Left lung (tissue), 10 donors: ENCODE results near the gene C1D. TPM values are rescaled to one million over a fixed set of nuclear protein-coding genes. Genes with fewer than 3 reads are reported as not detected.

ENCODE experiments used
- ATAC-seq: fragments of 200-7000 bp; cut with Tn5 transposase; one replicate; pipeline ENCODE4 v1.9.1; 2020; ENCODE audit warnings: moderate library complexity
- DNase-seq, 4 donors: peaks; one replicate each; pipeline ENCODE4 v3.0.0-alpha.2; 2013 to 2020
- H3K27ac ChIP-seq, 2 donors: fragments of 200-600 bp; sonication (generic) in 1 of 2; one replicate each; pipeline versions ENCODE4 v1.5.0 to v1.8.0; 2020 to 2021
- H3K27me3 ChIP-seq, 2 donors: fragments of 200-600 bp; sonication (generic) in 1 of 2; one replicate each; pipeline versions ENCODE4 v1.5.0 to v1.8.0; 2020 to 2021
- H3K36me3 ChIP-seq, 2 donors: fragments of 200-600 bp; sonication (generic) in 1 of 2; one replicate each; pipeline versions ENCODE4 v1.5.0 to v1.8.0; 2020 to 2021
- H3K4me1 ChIP-seq, 2 donors: fragments of 200-600 bp; one replicate each; pipeline ENCODE4 v1.8.0; 2021
- H3K4me3 ChIP-seq, 2 donors: fragments of 200-600 bp; sonication (generic) in 1 of 2; one replicate each; pipeline versions ENCODE4 v1.5.0 to v1.8.0; 2020 to 2021; ENCODE audit warnings: mild to moderate bottlenecking in 1 of 2
- H3K9me3 ChIP-seq, 2 donors: fragments of 200-600 bp; sonication (generic) in 1 of 2; one replicate each; pipeline versions ENCODE4 v1.5.0 to v1.8.0; 2020 to 2021
- intact Hi-C, 2 donors: fragments of 100-400 bp; cut with DNase I; formaldehyde crosslinking; loops; one replicate each; pipeline versions ENCODE4 v1.11.2 to v1.14.2; 2022
- polyA plus RNA-seq, 6 donors: library from polyadenylated mRNA; unstranded; fragments of 120-200 nt; gene quantifications; one replicate each; pipeline ENCODE4 v1.2.1, GENCODE V29; 2013; ENCODE audit not compliant: insufficient read length in 6 of 6
- total RNA-seq, 2 donors: library from RNA; stranded (reverse); fragmentation: NEBNext Ultra II Directional; extraction: Animal tissue kit (Norgen Biotek cat#: 25700); gene quantifications; one replicate each; pipeline ENCODE4 v1.2.1, GENCODE V29; 2021
- TF ChIP-seq, protein P1 (sequence below), 2 donors: fragments of 200-600 bp; sonication (generic) in 1 of 2; IDR thresholded peaks; one replicate each; pipeline versions ENCODE4 v1.5.0 to v1.8.0; 2021; ENCODE audit warnings: antibody characterized with exemption in 2 of 2
- donor health status: DM: no; HTN: yes; CAD: no.
- donor health status: DM: no; HTN: no; CAD: no.

Gene C1D
- total and polyA plus RNA-seq, 8 donors: 21.0 to 43.4 (median 38.4) TPM

DNA sequence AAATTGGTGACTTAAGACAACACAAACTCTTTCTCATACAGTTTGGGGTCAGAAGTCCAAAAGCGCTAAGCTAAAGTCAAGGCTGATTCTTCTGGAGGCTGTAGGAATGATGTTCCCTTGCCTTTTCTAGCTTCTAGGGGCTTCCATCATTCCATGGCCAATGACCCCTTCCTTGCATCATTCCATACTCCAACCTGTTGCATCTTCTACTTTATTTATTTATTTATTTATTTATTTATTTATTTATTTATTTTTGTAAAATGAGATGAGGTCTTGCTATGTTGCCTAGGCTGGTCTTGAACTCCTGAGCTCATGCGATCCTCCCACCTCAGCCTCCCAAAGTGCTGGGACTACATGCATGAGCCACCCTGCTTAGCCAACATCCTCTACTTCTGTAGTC is 44.7 kb upstream of the C1D start:
- no peak for ATAC-seq
- Histone ChIP-seq H3K27ac (no peak overlapping the region), H3K4me1 (peaks cover 0 to 3% of the 10 kb centered on the region in 2 donors), H3K9me3 (peaks cover 0 to 11% of the 10 kb centered on the region in 2 donors), H3K4me3 (no peak overlapping the region), H3K36me3 (no peaks in the 10 kb centered on the region), H3K27me3 (no peaks in the 10 kb centered on the region)
- TF ChIP-seq, protein P1, sequence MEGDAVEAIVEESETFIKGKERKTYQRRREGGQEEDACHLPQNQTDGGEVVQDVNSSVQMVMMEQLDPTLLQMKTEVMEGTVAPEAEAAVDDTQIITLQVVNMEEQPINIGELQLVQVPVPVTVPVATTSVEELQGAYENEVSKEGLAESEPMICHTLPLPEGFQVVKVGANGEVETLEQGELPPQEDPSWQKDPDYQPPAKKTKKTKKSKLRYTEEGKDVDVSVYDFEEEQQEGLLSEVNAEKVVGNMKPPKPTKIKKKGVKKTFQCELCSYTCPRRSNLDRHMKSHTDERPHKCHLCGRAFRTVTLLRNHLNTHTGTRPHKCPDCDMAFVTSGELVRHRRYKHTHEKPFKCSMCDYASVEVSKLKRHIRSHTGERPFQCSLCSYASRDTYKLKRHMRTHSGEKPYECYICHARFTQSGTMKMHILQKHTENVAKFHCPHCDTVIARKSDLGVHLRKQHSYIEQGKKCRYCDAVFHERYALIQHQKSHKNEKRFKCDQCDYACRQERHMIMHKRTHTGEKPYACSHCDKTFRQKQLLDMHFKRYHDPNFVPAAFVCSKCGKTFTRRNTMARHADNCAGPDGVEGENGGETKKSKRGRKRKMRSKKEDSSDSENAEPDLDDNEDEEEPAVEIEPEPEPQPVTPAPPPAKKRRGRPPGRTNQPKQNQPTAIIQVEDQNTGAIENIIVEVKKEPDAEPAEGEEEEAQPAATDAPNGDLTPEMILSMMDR (IDR thresholded peaks at IDR 0.05): no peak
- DNase-seq: no peak
- intact Hi-C loops: no loop called here

DNA sequence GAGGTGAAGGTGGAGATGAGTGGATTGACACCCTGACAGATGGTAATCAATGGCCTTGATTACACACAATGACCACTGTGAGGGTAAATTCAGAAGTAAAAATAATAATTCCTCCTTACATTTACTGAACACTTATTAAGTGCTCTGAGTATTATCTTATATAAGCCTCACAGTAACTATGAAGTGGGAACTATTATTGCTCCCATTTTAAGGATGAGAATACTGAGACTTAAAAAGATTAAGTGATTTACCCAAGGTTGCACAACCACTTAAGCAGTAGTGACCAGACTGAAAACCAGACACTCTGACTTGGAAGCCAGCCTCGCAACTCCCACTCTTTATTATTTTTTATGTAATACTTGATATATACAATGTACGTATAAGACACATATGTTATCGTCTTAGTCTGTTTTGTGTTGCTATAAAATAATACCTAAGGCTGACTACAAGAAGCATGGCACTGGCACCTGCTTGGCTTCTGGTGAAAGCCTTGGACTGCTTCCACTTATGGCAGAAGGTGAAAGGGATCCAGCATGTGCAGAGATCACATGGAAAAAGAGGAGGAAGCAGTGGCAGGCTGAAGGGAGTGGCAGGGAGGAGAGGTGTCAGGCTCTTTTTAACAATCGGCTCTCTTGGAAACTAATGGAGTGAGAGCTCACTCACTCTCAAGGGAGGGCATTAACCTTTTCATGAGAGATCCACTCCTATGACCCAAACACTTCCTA is 41.5 kb upstream of the C1D start:
- Histone ChIP-seq H3K9me3 (peaks cover 0 to 11% of the 10 kb centered on the region in 2 donors), H3K27ac (no peak overlapping the region), H3K4me1 (peaks cover 0 to 3% of the 10 kb centered on the region in 2 donors), H3K36me3 (no peaks in the 10 kb centered on the region), H3K27me3 (no peaks in the 10 kb centered on the region), H3K4me3 (no peak overlapping the region)
- DNase-seq (no peak), ATAC-seq (no peak)
- TF ChIP-seq, protein P1 (IDR thresholded peaks at IDR 0.05): no peak
- intact Hi-C loops: no loop called here

DNA sequence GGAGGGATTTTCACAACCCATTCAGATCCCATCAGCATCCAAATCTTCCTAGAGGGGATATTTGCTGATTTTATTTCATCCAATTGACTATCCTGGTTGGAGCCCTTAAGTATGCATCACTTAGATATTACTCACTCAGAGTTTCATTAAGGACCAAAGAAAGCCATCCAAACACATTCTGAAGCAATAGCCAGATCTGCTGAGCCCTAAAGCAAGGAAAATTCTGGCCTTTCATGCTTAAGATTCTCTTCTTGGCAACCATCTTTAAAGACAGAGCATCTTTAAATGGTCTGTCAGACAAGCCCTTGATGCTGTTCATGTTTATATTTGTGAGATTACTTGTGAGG is 40.9 kb upstream of the C1D start:
- intact Hi-C loops: no loop called here
- TF ChIP-seq, protein P1 (IDR thresholded peaks at IDR 0.05): no peak
- Histone ChIP-seq H3K4me3 (no peak overlapping the region), H3K9me3 (peaks cover 0 to 11% of the 10 kb centered on the region in 2 donors), H3K36me3 (no peaks in the 10 kb centered on the region), H3K27ac (no peak overlapping the region), H3K27me3 (no peaks in the 10 kb centered on the region), H3K4me1 (peaks cover 0 to 3% of the 10 kb centered on the region in 2 donors)
- ATAC-seq (no peak), DNase-seq (no peak)

DNA sequence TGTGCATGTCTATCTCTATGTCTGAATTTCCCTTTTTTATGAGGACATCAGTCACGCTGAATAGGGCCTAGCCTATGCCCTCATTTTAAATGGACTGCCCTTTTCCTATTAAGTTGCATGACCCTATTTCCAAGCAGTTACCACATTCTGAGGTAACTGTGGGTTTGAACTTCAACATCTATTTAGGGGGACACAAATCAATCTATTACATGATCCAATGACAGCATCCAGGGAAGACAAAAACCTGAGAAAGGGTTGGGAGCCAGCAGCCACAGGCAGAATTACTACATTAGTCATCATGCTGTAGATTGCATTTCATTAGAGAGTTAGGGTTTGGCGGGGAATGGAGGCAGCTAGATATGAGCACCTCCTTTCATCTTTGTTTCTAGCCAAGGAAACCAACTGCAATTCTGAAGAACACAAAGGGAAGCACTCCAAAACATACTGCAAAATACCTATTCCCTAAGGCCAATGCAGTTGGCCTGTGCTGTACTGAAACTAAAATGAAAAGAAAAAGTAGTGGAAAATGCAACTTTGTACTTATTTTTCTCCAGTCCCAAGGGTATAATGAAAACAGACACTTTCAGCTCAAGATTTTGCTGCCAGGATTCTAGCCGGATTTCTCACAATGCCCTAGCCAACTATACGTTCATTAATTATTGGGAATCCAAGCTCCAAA is 40.4 kb upstream of the C1D start:
- Histone ChIP-seq H3K4me1 (peaks cover 0 to 3% of the 10 kb centered on the region in 2 donors), H3K36me3 (no peaks in the 10 kb centered on the region), H3K27me3 (no peaks in the 10 kb centered on the region), H3K4me3 (no peak overlapping the region), H3K27ac (no peak overlapping the region), H3K9me3 (peaks cover 0 to 11% of the 10 kb centered on the region in 2 donors)
- DNase-seq: no peak
- ATAC-seq: no peak
- TF ChIP-seq, protein P1 (IDR thresholded peaks at IDR 0.05): no peak
- intact Hi-C loops: no loop called here

DNA sequence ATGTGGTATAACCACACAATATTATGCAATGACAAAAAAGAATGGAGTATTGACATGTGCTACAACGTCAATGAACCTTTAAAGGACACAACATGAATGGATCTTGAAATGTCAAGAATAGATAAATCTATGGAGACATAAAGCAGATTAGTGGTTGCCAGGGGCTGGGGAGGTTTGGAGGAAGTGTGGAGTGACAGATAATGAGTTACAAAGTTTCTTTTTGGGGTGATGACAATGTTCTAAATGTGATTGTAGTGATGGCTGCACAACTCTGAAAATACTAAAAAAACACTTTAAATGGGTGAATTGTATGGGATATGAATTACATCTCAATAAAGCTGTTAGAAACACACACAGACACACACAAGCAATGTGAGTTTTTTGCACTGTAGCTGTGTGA is 37.4 kb upstream of the C1D start:
- DNase-seq: no peak
- Histone ChIP-seq H3K36me3 (no peaks in the 10 kb centered on the region), H3K9me3 (peaks cover 0 to 2% of the 10 kb centered on the region in 2 donors), H3K4me3 (no peak overlapping the region), H3K27me3 (no peaks in the 10 kb centered on the region), H3K4me1 (no peaks in the 10 kb centered on the region), H3K27ac (no peak overlapping the region)
- TF ChIP-seq, protein P1 (IDR thresholded peaks at IDR 0.05): no peak
- intact Hi-C loops: no loop called here
- no peak for ATAC-seq
